HepG2 (cell line): ENCODE measurements around the gene SIAH3. TPM values are rescaled to one million over a fixed set of nuclear protein-coding genes. Genes with fewer than 3 reads are reported as not detected.

Experiments
- ATAC-seq: fragments of 200-7000 bp; cut with Tn5 transposase; 3 replicates; pipeline ENCODE4 v1.9.1; 2020; ENCODE audit warnings: mild to moderate bottlenecking, moderate library complexity
- BruUV-seq: library from RNA; stranded (reverse); fragments of 400-500 nt; replicated peaks from 2 replicates; lab custom pipeline; 2021; lab: Mats Ljungman, UMichigan
- CTCF ChIA-PET: fragments of 300-600 bp; formaldehyde crosslinking; extraction: SDS; loops from one replicate; lab custom pipeline; 2021; ENCODE audit warnings: low total read pairs, inconsistent platforms, low intra/inter-chr PET ratio; lab: Yijun Ruan, JAX
- POLR2A ChIA-PET: fragments of 350-600 bp; sonication (Branson Sonifier 250); formaldehyde crosslinking; loops from one replicate; lab custom pipeline; 2020; ENCODE audit warnings: antibody characterized with exemption, inconsistent platforms; lab: Yijun Ruan, JAX
- DNase-seq: peaks from one replicate; pipeline ENCODE4 v3.0.0-alpha.2; 2015; ENCODE audit warnings: low spot score
- FAIRE-seq: peaks from 3 replicates; lab custom pipeline; 2011; peaks lifted over from hg19 to GRCh38; lab: Jason Lieb, UNC
- H2AFZ ChIP-seq: one replicate; pipeline ENCODE4 v1.6.1; 2011; ENCODE audit warnings: low read length, inconsistent platforms
- H3K27ac ChIP-seq: fragments of 300-600 bp; 3 replicates; pipeline ENCODE4 v1.8.0; 2011; ENCODE audit warnings: mixed run types, mild to moderate bottlenecking, mixed read lengths, low read length, inconsistent platforms; ENCODE audit not compliant: insufficient read depth; ENCODE audit errors: extremely low read length
- H3K27me3 ChIP-seq, 2 experiments: fragments of 200-600 bp in 1 of 2; 2 replicates in 1 of 2; 3 replicates in 1 of 2; pipeline versions ENCODE4 v1.6.0 to v1.8.0; 2011; ENCODE audit warnings: low read length in 2 of 2, mild to moderate bottlenecking in 2 of 2, moderate library complexity in 2 of 2, inconsistent platforms in 1 of 2; ENCODE audit not compliant: insufficient read depth in 2 of 2, control insufficient read depth in 1 of 2
- H3K36me3 ChIP-seq, 2 experiments: fragments of 200-600 bp in 1 of 2; replicated peaks in 1 of 2; 2 replicates in 1 of 2; 3 replicates in 1 of 2; pipeline versions ENCODE4 v1.5.1 to v1.8.0; 2011; ENCODE audit warnings: low read length in 2 of 2, inconsistent platforms in 1 of 2; ENCODE audit not compliant: insufficient read depth in 2 of 2, control insufficient read depth in 1 of 2
- H3K4me1 ChIP-seq: 2 replicates; pipeline ENCODE4 v1.5.1; 2012; ENCODE audit warnings: low read length, inconsistent platforms; ENCODE audit not compliant: insufficient read depth
- H3K4me2 ChIP-seq: 2 replicates; pipeline ENCODE4 v1.6.0; 2011; ENCODE audit warnings: low read depth, low read length, inconsistent platforms
- H3K4me3 ChIP-seq, 3 experiments: fragments of 200-600 bp in 1 of 3; sonication (generic), shearing (Covaris generic) in 1 of 3; replicated peaks in 1 of 3; 2 replicates each; pipeline ENCODE4 v1.5.1; 2011 to 2016; ENCODE audit warnings: low read length in 3 of 3, inconsistent platforms in 2 of 3, low read depth in 2 of 3, mild to moderate bottlenecking in 2 of 3, control low read depth in 1 of 3, mixed read lengths in 1 of 3; ENCODE audit not compliant: insufficient read depth in 1 of 3
- H3K79me2 ChIP-seq: one replicate; pipeline ENCODE4 v1.6.1; 2011; ENCODE audit warnings: low read length, inconsistent platforms; ENCODE audit not compliant: insufficient read depth
- H3K9ac ChIP-seq: 2 replicates; pipeline ENCODE4 v1.6.0; 2011; ENCODE audit warnings: mild to moderate bottlenecking, low read depth, low read length, inconsistent platforms; ENCODE audit not compliant: insufficient read depth
- H3K9me3 ChIP-seq: 2 replicates; pipeline ENCODE4 v1.5.1; 2012; ENCODE audit warnings: mild to moderate bottlenecking, low read length
- H4K20me1 ChIP-seq: 2 replicates; pipeline ENCODE4 v1.6.0; 2011; ENCODE audit warnings: inconsistent platforms, mild to moderate bottlenecking, low read length, moderate library complexity; ENCODE audit not compliant: insufficient read depth
- ATM ChIP-seq: fragments of 450-650 bp; IDR thresholded peaks from 2 replicates; pipeline ENCODE4 v1.7.1; 2017; ENCODE audit warnings: mild to moderate bottlenecking, borderline replicate concordance
- CSRNP2 ChIP-seq: sonication (generic); formaldehyde crosslinking; conservative IDR thresholded peaks from 2 replicates; pipeline ENCODE4 v1.8.0; 2022; ENCODE audit warnings: low read depth, missing genetic modification reagents
- HNF4G ChIP-seq, 2 experiments: sonication (generic) in 1 of 2; formaldehyde crosslinking in 1 of 2; IDR thresholded peaks; 2 replicates each; pipeline versions ENCODE4 v1.4.0 to v1.6.1; 2011 to 2020; ENCODE audit warnings: borderline replicate concordance in 2 of 2, low read depth in 2 of 2, mild to moderate bottlenecking in 2 of 2, low read length in 1 of 2, missing genetic modification reagents in 1 of 2, moderate library complexity in 1 of 2
- KMT2A ChIP-seq: sonication (generic); formaldehyde crosslinking; IDR thresholded peaks from 2 replicates; pipeline ENCODE4 v1.4.0; 2020; ENCODE audit warnings: missing genetic modification reagents
- MED1 ChIP-seq: sonication (generic); formaldehyde crosslinking; IDR thresholded peaks from 2 replicates; pipeline ENCODE4 v1.4.0; 2020; ENCODE audit warnings: missing genetic modification reagents
- NFYC ChIP-seq: IDR thresholded peaks from 2 replicates; pipeline ENCODE4 v1.6.1; 2016; ENCODE audit warnings: missing genetic modification reagents, missing compliant biosample characterization
- PHB2 ChIP-seq: fragments of 450-650 bp; IDR thresholded peaks from 2 replicates; pipeline ENCODE4 v1.6.1; 2018; ENCODE audit not compliant: partially characterized antibody
- SIX1 ChIP-seq: sonication (generic); formaldehyde crosslinking; IDR thresholded peaks from 2 replicates; pipeline ENCODE4 v1.4.0; 2020; ENCODE audit warnings: missing genetic modification reagents, borderline replicate concordance
- SUZ12 ChIP-seq: fragments of 150-350 bp; IDR thresholded peaks from 2 replicates; pipeline ENCODE4 v1.6.1; 2014; ENCODE audit warnings: low read depth, low read length
- ZNF670 ChIP-seq: sonication (generic); formaldehyde crosslinking; IDR thresholded peaks from 2 replicates; pipeline ENCODE4 v1.8.0; 2022; ENCODE audit warnings: mild to moderate bottlenecking, missing genetic modification reagents, borderline replicate concordance
- ZNF724P ChIP-seq: sonication (generic); formaldehyde crosslinking; IDR thresholded peaks from 2 replicates; pipeline ENCODE4 v1.8.0; 2022; ENCODE audit warnings: missing genetic modification reagents, borderline replicate concordance
- ZNF766 ChIP-seq: sonication (generic); formaldehyde crosslinking; IDR thresholded peaks from 2 replicates; pipeline ENCODE4 v1.5.0; 2020; ENCODE audit warnings: missing genetic modification reagents, borderline replicate concordance
- WGBS: methylation state at CpG from one replicate; pipeline ENCODE4 v1.1.6; 2017; ENCODE audit warnings: low lambda C conversion rate; 5-methylcytosine and 5-hydroxymethylcytosine counted together
- in situ Hi-C: cut with HindIII; loops from 2 replicates; pipeline ENCODE4 v1.10.0; 2017; ENCODE audit warnings: low pct_unique_long_range_greater_than_20kb; ENCODE audit not compliant: extremely low pct_ligation_motif_present
- intact Hi-C: fragments of 100-400 bp; cut with micrococcal nuclease; formaldehyde crosslinking; loops from one replicate; pipeline ENCODE4 v1.10.0; 2022; ENCODE audit not compliant: unreplicated experiment
- polyA plus RNA-seq, 8 experiments: library from polyadenylated mRNA; depleted of rRNA in 3 of 8; stranded (reverse) in 7 of 8; unstranded in 1 of 8; fragments of >200 nt; fragmentation: Illumina TruSeq in 4 of 8; extraction: Trizol in 4 of 8; gene quantifications; 2 replicates each; pipeline versions ENCODE4 v1.2.1 to v1.2.3, GENCODE V29; 2011 to 2016; ENCODE audit warnings: low read depth in 4 of 8, missing spikeins in 1 of 8, mixed read lengths in 1 of 8; ENCODE audit not compliant: insufficient read depth in 1 of 8
- total RNA-seq, 5 experiments: library from RNA; depleted of rRNA; stranded (reverse); fragments of >200 nt; fragmentation: Illumina TruSeq; extraction: Trizol; gene quantifications; 2 replicates each; pipeline ENCODE4 v1.2.3, GENCODE V29; 2016; ENCODE audit warnings: low read depth in 1 of 5

Gene SIAH3
- total and polyA plus RNA-seq, 2 of the 13 experiments (the other 11 are each of a cell fraction or from before 2014, with no cell fraction given) = not detected

DNA sequence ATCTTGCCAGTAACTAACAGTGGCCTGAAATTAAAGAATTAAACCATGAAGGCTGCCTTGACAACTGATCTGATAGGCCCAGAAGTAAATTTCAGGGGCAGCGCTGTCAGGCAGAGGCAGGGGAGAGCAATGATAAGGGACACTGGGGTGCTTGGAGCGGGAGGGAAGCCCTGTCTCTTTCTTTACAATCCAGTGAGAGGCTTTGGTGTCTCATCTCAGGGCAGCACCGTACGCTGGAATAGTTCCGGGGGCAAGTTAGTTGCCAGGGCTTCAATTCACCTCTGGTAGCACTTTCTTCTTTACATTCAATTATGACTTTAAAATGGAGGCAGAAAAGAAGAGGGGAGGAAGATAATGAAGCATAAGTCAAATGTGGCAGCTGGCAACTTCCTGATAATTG, 74.8 kb downstream of the SIAH3 start:
- Histone ChIP-seq H2AFZ (no peak overlapping the region), H3K4me2 (no peak overlapping the region), H4K20me1 (no peaks in the 10 kb centered on the region), H3K4me3 (no peak overlapping the region), H3K9ac (no peak overlapping the region), H3K27ac (no peak overlapping the region)
- no peak for FAIRE-seq
- DNase-seq = no peak
- WGBS = 52% methylated on average over 5 of the region's 5 CpGs
- intact Hi-C loops = no loop called here
- no peak for ATAC-seq
- CTCF ChIA-PET = no interaction called here
- no peak for TF ChIP-seq MED1 (CRISPR knock-in tag)
- no peak for TF ChIP-seq NFYC (CRISPR knock-in tag)
- TF ChIP-seq ATM = no peak
- TF ChIP-seq SUZ12 = no peak
- no peak for TF ChIP-seq ZNF670 (CRISPR knock-in tag)
- no peak for TF ChIP-seq PHB2
- no peak for TF ChIP-seq ZNF724P (CRISPR knock-in tag)
- TF ChIP-seq ZNF766 (CRISPR knock-in tag) = no peak
- TF ChIP-seq SIX1 (CRISPR knock-in tag) = no peak
- TF ChIP-seq CSRNP2 (CRISPR knock-in tag) = no peak
- no peak for TF ChIP-seq HNF4G (IDR thresholded peaks at IDR 0.05; ENCODE audit: borderline replicate concordance, low read depth, low read length)
- TF ChIP-seq HNF4G (CRISPR knock-in tag; IDR thresholded peaks at IDR 0.05; ENCODE audit: borderline replicate concordance, low read depth) = no peak
- TF ChIP-seq KMT2A = no peak
- TF ChIP-seq, all 625 proteins: peak for 0
- no TSS peak for BruUV-seq
- in situ Hi-C loops = no loop called here
- POLR2A ChIA-PET = no interaction called here
- Histone ChIP-seq H3K9me3 (no peaks in the 10 kb centered on the region), H3K4me1 (no peaks in the 10 kb centered on the region), H3K27me3 (no peaks in the 10 kb centered on the region; a peak in 1 of 5 replicates), H3K79me2 (no peaks in the 10 kb centered on the region), H3K36me3 (no peaks in the 10 kb centered on the region)
